Measurements from ENCODE around the gene MBOAT1.
"Not testable (repeated sequence)": the region's sequence is repeated elsewhere in the genome, so short reads cannot be mapped to it uniquely, and the experiment has no call there.

MBOAT1 gene

GRCh38 chr6:20153194-20153593 lies 59.1 kb downstream of the MBOAT1 start:
- DNase-seq (ENCODE audit: insufficient read length, low spot score) (no peak), FAIRE-seq (no peak)
- TF ChIP-seq POLR2AphosphoS5 (IDR thresholded peaks at IDR 0.05; ENCODE audit: low read depth, low read length) (no peak), SPI1 (IDR thresholded peaks at IDR 0.05; ENCODE audit: low read depth, low read length) (no peak), POLR2A (IDR thresholded peaks at IDR 0.05; ENCODE audit: low read depth, low read length) (no peak), PAX5 (IDR thresholded peaks at IDR 0.05; ENCODE audit: insufficient read depth, low read length, severe bottlenecking) (no peak), POU2F2 (IDR thresholded peaks at IDR 0.05; ENCODE audit: low read depth, low read length) (no peak), TAF1 (IDR thresholded peaks at IDR 0.05; ENCODE audit: low read depth, low read length) (no peak)

GRCh38 chr6:20148433-20148832 lies 63.8 kb downstream of the MBOAT1 start:
- DNase-seq (ENCODE audit: insufficient read length, low spot score) (no peak), FAIRE-seq (no peak)
- TF ChIP-seq POLR2AphosphoS5 (IDR thresholded peaks at IDR 0.05; ENCODE audit: low read depth, low read length), result no peak
- TF ChIP-seq POU2F2 (IDR thresholded peaks at IDR 0.05; ENCODE audit: low read depth, low read length), result no peak
- TF ChIP-seq PAX5 (IDR thresholded peaks at IDR 0.05; ENCODE audit: insufficient read depth, low read length, severe bottlenecking), result no peak
- no peak for TF ChIP-seq POLR2A (IDR thresholded peaks at IDR 0.05; ENCODE audit: low read depth, low read length)
- no peak for TF ChIP-seq SPI1 (IDR thresholded peaks at IDR 0.05; ENCODE audit: low read depth, low read length)
- no peak for TF ChIP-seq TAF1 (IDR thresholded peaks at IDR 0.05; ENCODE audit: low read depth, low read length)

- DNase-seq (ENCODE audit: insufficient read length, low spot score) (no peak), FAIRE-seq (no peak)
- TF ChIP-seq TAF1 (IDR thresholded peaks at IDR 0.05; ENCODE audit: low read depth, low read length) (no peak), SPI1 (IDR thresholded peaks at IDR 0.05; ENCODE audit: low read depth, low read length) (no peak), PAX5 (IDR thresholded peaks at IDR 0.05; ENCODE audit: insufficient read depth, low read length, severe bottlenecking) (no peak), POU2F2 (IDR thresholded peaks at IDR 0.05; ENCODE audit: low read depth, low read length) (no peak), POLR2AphosphoS5 (IDR thresholded peaks at IDR 0.05; ENCODE audit: low read depth, low read length) (no peak), POLR2A (IDR thresholded peaks at IDR 0.05; ENCODE audit: low read depth, low read length) (no peak)
These were observed 64.8 kb downstream of the MBOAT1 start for GRCh38 chr6:20147469-20147868.

GRCh38 chr6:20146831-20147230 lies 65.4 kb downstream of the MBOAT1 start:
- FAIRE-seq; DNase-seq (ENCODE audit: insufficient read length, low spot score): not testable (repeated sequence)

- FAIRE-seq (no peak), DNase-seq (ENCODE audit: insufficient read length, low spot score) (no peak)
- TF ChIP-seq POLR2AphosphoS5 (IDR thresholded peaks at IDR 0.05; ENCODE audit: low read depth, low read length) (no peak), TAF1 (IDR thresholded peaks at IDR 0.05; ENCODE audit: low read depth, low read length) (no peak), POLR2A (IDR thresholded peaks at IDR 0.05; ENCODE audit: low read depth, low read length) (no peak), SPI1 (IDR thresholded peaks at IDR 0.05; ENCODE audit: low read depth, low read length) (no peak)
These were observed 66.0 kb downstream of the MBOAT1 start for GRCh38 chr6:20146291-20146690.

- no peak for FAIRE-seq
- DNase-seq (ENCODE audit: insufficient read length, low spot score), result no peak
- TF ChIP-seq POLR2AphosphoS5 (IDR thresholded peaks at IDR 0.05; ENCODE audit: low read depth, low read length) (no peak), TAF1 (IDR thresholded peaks at IDR 0.05; ENCODE audit: low read depth, low read length) (no peak), POU2F2 (IDR thresholded peaks at IDR 0.05; ENCODE audit: low read depth, low read length) (no peak), PAX5 (IDR thresholded peaks at IDR 0.05; ENCODE audit: insufficient read depth, low read length, severe bottlenecking) (no peak)
These were observed 69.4 kb downstream of the MBOAT1 start for GRCh38 chr6:20142866-20143265.

GRCh38 chr6:20141931-20142330 lies 70.3 kb downstream of the MBOAT1 start:
- TF ChIP-seq SPI1 (IDR thresholded peaks at IDR 0.05; ENCODE audit: low read depth, low read length) (no peak), POLR2AphosphoS5 (IDR thresholded peaks at IDR 0.05; ENCODE audit: low read depth, low read length) (no peak), POU2F2 (IDR thresholded peaks at IDR 0.05; ENCODE audit: low read depth, low read length) (no peak), POLR2A (IDR thresholded peaks at IDR 0.05; ENCODE audit: low read depth, low read length) (no peak), TAF1 (IDR thresholded peaks at IDR 0.05; ENCODE audit: low read depth, low read length) (no peak), PAX5 (IDR thresholded peaks at IDR 0.05; ENCODE audit: insufficient read depth, low read length, severe bottlenecking) (no peak)
- DNase-seq (ENCODE audit: insufficient read length, low spot score) (no peak), FAIRE-seq (no peak)

GRCh38 chr6:20139127-20139963 lies 72.9 kb downstream of the MBOAT1 start:
- FAIRE-seq; DNase-seq (ENCODE audit: insufficient read length, low spot score): not testable (repeated sequence)

- no peak for FAIRE-seq
These were observed 74.4 kb downstream of the MBOAT1 start for GRCh38 chr6:20137837-20138236.

GRCh38 chr6:20137240-20137639 lies 75.0 kb downstream of the MBOAT1 start:
- FAIRE-seq, result peak; percentile 13
- TF ChIP-seq SPI1 (IDR thresholded peaks at IDR 0.05; ENCODE audit: low read depth, low read length) (no peak), POLR2A (IDR thresholded peaks at IDR 0.05; ENCODE audit: low read depth, low read length) (no peak), POU2F2 (IDR thresholded peaks at IDR 0.05; ENCODE audit: low read depth, low read length) (no peak), POLR2AphosphoS5 (IDR thresholded peaks at IDR 0.05; ENCODE audit: low read depth, low read length) (no peak), TAF1 (IDR thresholded peaks at IDR 0.05; ENCODE audit: low read depth, low read length) (no peak), PAX5 (IDR thresholded peaks at IDR 0.05; ENCODE audit: insufficient read depth, low read length, severe bottlenecking) (no peak)

More at GRCh38 chr6:20137837-20138236, 74.4 kb downstream of the MBOAT1 start:
- no peak for TF ChIP-seq POLR2A (IDR thresholded peaks at IDR 0.05; ENCODE audit: low read depth, low read length)
- no peak for TF ChIP-seq SPI1 (IDR thresholded peaks at IDR 0.05; ENCODE audit: low read depth, low read length)
- TF ChIP-seq POU2F2 (IDR thresholded peaks at IDR 0.05; ENCODE audit: low read depth, low read length), result no peak
- TF ChIP-seq PAX5 (IDR thresholded peaks at IDR 0.05; ENCODE audit: insufficient read depth, low read length, severe bottlenecking), result no peak
- TF ChIP-seq TAF1 (IDR thresholded peaks at IDR 0.05; ENCODE audit: low read depth, low read length), result no peak
- no peak for TF ChIP-seq POLR2AphosphoS5 (IDR thresholded peaks at IDR 0.05; ENCODE audit: low read depth, low read length)
- DNase-seq (ENCODE audit: insufficient read length, low spot score), result no peak

More at GRCh38 chr6:20137240-20137639, 75.0 kb downstream of the MBOAT1 start:
- no peak for DNase-seq (ENCODE audit: insufficient read length, low spot score)
